MM.1S (cell line): ENCODE measurements around the gene CDC45.

Experiments
- DNase-seq: peaks from one replicate; pipeline ENCODE4 v3.0.0-alpha.2; 2015
- H2AFZ ChIP-seq: fragments of 300-600 bp; sonication (generic); 2 replicates; pipeline ENCODE4 v1.6.0; 2016; ENCODE audit warnings: antibody characterized with exemption, low read length
- H3F3A ChIP-seq: fragments of 300-600 bp; sonication (generic); 2 replicates; pipeline ENCODE4 v1.6.1; 2016; ENCODE audit warnings: mild to moderate bottlenecking, antibody characterized with exemption, low read length, moderate library complexity, mixed read lengths; ENCODE audit not compliant: insufficient read depth
- H3K27ac ChIP-seq: fragments of 300-600 bp; sonication (generic); 2 replicates; pipeline ENCODE4 v1.5.1; 2016; ENCODE audit warnings: mild to moderate bottlenecking, low read length
- H3K27me3 ChIP-seq: fragments of 300-600 bp; sonication (generic); replicated peaks from 2 replicates; pipeline ENCODE4 v1.6.0; 2016; ENCODE audit warnings: low read length; ENCODE audit not compliant: insufficient read depth
- H3K36me3 ChIP-seq: fragments of 300-600 bp; sonication (generic); replicated peaks from 2 replicates; pipeline ENCODE4 v1.6.1; 2016; ENCODE audit warnings: mild to moderate bottlenecking, low read length, mixed read lengths; ENCODE audit not compliant: insufficient read depth
- H3K4me1 ChIP-seq: fragments of 300-600 bp; sonication (generic); 2 replicates; pipeline ENCODE4 v1.6.1; 2016; ENCODE audit warnings: low read length, mixed read lengths
- H3K4me2 ChIP-seq: fragments of 300-600 bp; sonication (generic); 2 replicates; pipeline ENCODE4 v1.6.0; 2016; ENCODE audit warnings: low read depth, low read length
- H3K4me3 ChIP-seq: fragments of 300-600 bp; sonication (generic); 2 replicates; pipeline ENCODE4 v1.5.1; 2016; ENCODE audit warnings: low read length, mixed read lengths
- H3K79me2 ChIP-seq: fragments of 300-600 bp; sonication (generic); 2 replicates; pipeline ENCODE4 v1.6.1; 2016; ENCODE audit warnings: mixed run types, low read length, mixed read lengths
- H3K9ac ChIP-seq: fragments of 300-600 bp; sonication (generic); 2 replicates; pipeline ENCODE4 v1.6.1; 2016; ENCODE audit warnings: low read length, mixed read lengths
- H3K9me2 ChIP-seq: fragments of 300-600 bp; sonication (generic); replicated peaks from 2 replicates; pipeline ENCODE4 v1.6.1; 2016; ENCODE audit warnings: mild to moderate bottlenecking, low read length, mixed read lengths; ENCODE audit not compliant: insufficient read depth
- H3K9me3 ChIP-seq: fragments of 300-600 bp; sonication (generic); replicated peaks from 2 replicates; pipeline ENCODE4 v1.6.1; 2016; ENCODE audit warnings: mild to moderate bottlenecking, low read length, mixed read lengths; ENCODE audit not compliant: insufficient read depth
- H4K20me1 ChIP-seq: fragments of 300-600 bp; sonication (generic); 2 replicates; pipeline ENCODE4 v1.6.1; 2016; ENCODE audit warnings: mild to moderate bottlenecking, low read length, moderate library complexity, mixed read lengths; ENCODE audit not compliant: insufficient read depth
- CTCF ChIP-seq: fragments of 300-600 bp; sonication (generic); IDR thresholded peaks from 2 replicates; pipeline ENCODE4 v1.5.1; 2016; ENCODE audit warnings: antibody characterized with exemption, low read length, mixed read lengths
- EZH2 ChIP-seq: fragments of 300-600 bp; sonication (generic); optimal IDR thresholded peaks from 2 replicates; pipeline ENCODE3; 2017; ENCODE audit warnings: low read depth, mild to moderate bottlenecking, antibody characterized with exemption, low read length, mixed read lengths
- EZH2phosphoT487 ChIP-seq: fragments of 300-600 bp; sonication (generic); IDR thresholded peaks from 2 replicates; pipeline ENCODE4 v1.6.1; 2018; ENCODE audit warnings: antibody characterized with exemption, low read length

The CDC45 gene

GRCh38 chr22:19509923-19510322, 30.2 kb downstream of the CDC45 start:
- Histone ChIP-seq H3K9ac (no peak overlapping the region), H4K20me1 (no peaks in the 10 kb centered on the region), H3K4me2 (no peak overlapping the region), H3K4me3 (no peak overlapping the region), H3K9me3 (no peaks in the 10 kb centered on the region), H3F3A (no peaks in the 10 kb centered on the region), H3K79me2 (no peaks in the 10 kb centered on the region), H2AFZ (no peak overlapping the region), H3K9me2 (no peaks in the 10 kb centered on the region), H3K4me1 (no peaks in the 10 kb centered on the region), H3K27ac (no peak overlapping the region), H3K36me3 (no peaks in the 10 kb centered on the region), H3K27me3 (no peaks in the 10 kb centered on the region)
- no peak for DNase-seq
- TF ChIP-seq EZH2phosphoT487 = no peak
- TF ChIP-seq EZH2 = no peak

GRCh38 chr22:19510919-19511341, 31.2 kb downstream of the CDC45 start:
- TF ChIP-seq EZH2phosphoT487 (no peak), CTCF (no peak), EZH2 (no peak)
- H3K4me3 ChIP-seq = no peak overlapping the region
- DNase-seq = no peak
- H3K79me2 ChIP-seq = no peaks in the 10 kb centered on the region
- no peaks in the 10 kb centered on the region for H3K4me1 ChIP-seq
- no peaks in the 10 kb centered on the region for H3K27me3 ChIP-seq
- no peaks in the 10 kb centered on the region for H4K20me1 ChIP-seq
- no peak overlapping the region for H3K4me2 ChIP-seq
- no peaks in the 10 kb centered on the region for H3K9me3 ChIP-seq
- H2AFZ ChIP-seq = no peak overlapping the region
- no peak overlapping the region for H3K27ac ChIP-seq
- H3F3A ChIP-seq = no peaks in the 10 kb centered on the region
- no peaks in the 10 kb centered on the region for H3K36me3 ChIP-seq
- no peak overlapping the region for H3K9ac ChIP-seq
- H3K9me2 ChIP-seq = no peaks in the 10 kb centered on the region

GRCh38 chr22:19513823-19514222, 34.1 kb downstream of the CDC45 start:
- Histone ChIP-seq H3K27ac (no peak overlapping the region), H3K9me3 (no peaks in the 10 kb centered on the region), H3K4me1 (no peaks in the 10 kb centered on the region), H3K27me3 (no peaks in the 10 kb centered on the region), H3K36me3 (no peaks in the 10 kb centered on the region), H3K4me2 (no peak overlapping the region), H3F3A (no peaks in the 10 kb centered on the region), H3K9me2 (no peaks in the 10 kb centered on the region), H3K9ac (no peak overlapping the region), H3K79me2 (no peaks in the 10 kb centered on the region), H4K20me1 (no peaks in the 10 kb centered on the region), H3K4me3 (no peak overlapping the region), H2AFZ (no peak overlapping the region)
- TF ChIP-seq CTCF = no peak
- TF ChIP-seq EZH2 = no peak
- TF ChIP-seq EZH2phosphoT487 = no peak
- no peak for DNase-seq

GRCh38 chr22:19514831-19515565, 35.3 kb downstream of the CDC45 start:
- Histone ChIP-seq H3K27ac (no peak overlapping the region), H3K4me3 (no peak overlapping the region), H3K79me2 (no peaks in the 10 kb centered on the region), H3K36me3 (no peaks in the 10 kb centered on the region), H3K27me3 (no peaks in the 10 kb centered on the region), H3F3A (no peaks in the 10 kb centered on the region), H3K4me1 (no peaks in the 10 kb centered on the region), H2AFZ (no peak overlapping the region), H3K9me2 (no peaks in the 10 kb centered on the region), H4K20me1 (no peaks in the 10 kb centered on the region), H3K9ac (no peak overlapping the region), H3K9me3 (no peaks in the 10 kb centered on the region), H3K4me2 (no peak overlapping the region)
- DNase-seq = no peak
- no peak for TF ChIP-seq EZH2
- TF ChIP-seq CTCF = no peak
- TF ChIP-seq EZH2phosphoT487 = no peak
